Measurements from ENCODE around the gene ADPGK. TPM values are rescaled to one million over a fixed set of nuclear protein-coding genes. Genes with fewer than 3 reads are reported as not detected.
"Not testable (repeated sequence)": the region's sequence is repeated elsewhere in the genome, so short reads cannot be mapped to it uniquely, and the experiment has no call there.

ADPGK gene
- polyA plus RNA-seq, 1 donor = 47.7 TPM

- WGBS (ENCODE audit: insufficient coverage, low lambda C conversion rate) = no CpG with 5 or more reads among the region's 1 CpG
- H3K36me3 ChIP-seq (ENCODE audit: control insufficient read depth, insufficient read depth, low read length) = peaks cover 37% of the 10 kb centered on the region
These were observed 55.3 kb downstream of the ADPGK start for GRCh38 chr15:72728249-72728648.

GRCh38 chr15:72727154-72727553 is 56.4 kb downstream of the ADPGK start:
- Histone ChIP-seq H3K36me3 (ENCODE audit: control insufficient read depth, insufficient read depth, low read length) (peaks cover 28% of the 10 kb centered on the region), H3K9me3 (ENCODE audit: control insufficient read depth, low read depth, low read length) (no peaks in the 10 kb centered on the region), H3K27ac (ENCODE audit: low read length) (no peak overlapping the region), H3K4me1 (ENCODE audit: control insufficient read depth, insufficient read depth, low read length) (no peaks in the 10 kb centered on the region), H3K4me3 (ENCODE audit: low read length) (no peak overlapping the region), H3K27me3 (ENCODE audit: control insufficient read depth, insufficient read depth, low read length) (no peaks in the 10 kb centered on the region)
- DNase-seq = no peak

More at GRCh38 chr15:72728249-72728648, 55.3 kb downstream of the ADPGK start:
- H3K27ac ChIP-seq (ENCODE audit: low read length); H3K4me3 ChIP-seq (ENCODE audit: low read length); H3K27me3 ChIP-seq (ENCODE audit: control insufficient read depth, insufficient read depth, low read length); H3K9me3 ChIP-seq (ENCODE audit: control insufficient read depth, low read depth, low read length); H3K4me1 ChIP-seq (ENCODE audit: control insufficient read depth, insufficient read depth, low read length); DNase-seq: not testable (repeated sequence)

GRCh38 chr15:72725851-72726250 is 57.7 kb downstream of the ADPGK start:
- not testable (repeated sequence) for DNase-seq; H3K9me3 ChIP-seq (ENCODE audit: control insufficient read depth, low read depth, low read length); H3K27me3 ChIP-seq (ENCODE audit: control insufficient read depth, insufficient read depth, low read length); H3K27ac ChIP-seq (ENCODE audit: low read length); H3K4me3 ChIP-seq (ENCODE audit: low read length); H3K4me1 ChIP-seq (ENCODE audit: control insufficient read depth, insufficient read depth, low read length)
- 94% methylated on average over 2 of the region's 6 CpGs for WGBS (ENCODE audit: insufficient coverage, low lambda C conversion rate)
- peaks cover 18% of the 10 kb centered on the region for H3K36me3 ChIP-seq (ENCODE audit: control insufficient read depth, insufficient read depth, low read length)

- Histone ChIP-seq H3K36me3 (ENCODE audit: control insufficient read depth, insufficient read depth, low read length) (peaks cover 15% of the 10 kb centered on the region), H3K4me3 (ENCODE audit: low read length) (no peak overlapping the region)
These were observed 58.1 kb downstream of the ADPGK start for GRCh38 chr15:72725446-72725845.

GRCh38 chr15:72724028-72724427 is 59.5 kb downstream of the ADPGK start:
- Histone ChIP-seq H3K27me3 (ENCODE audit: control insufficient read depth, insufficient read depth, low read length) (no peaks in the 10 kb centered on the region), H3K9me3 (ENCODE audit: control insufficient read depth, low read depth, low read length) (no peaks in the 10 kb centered on the region), H3K27ac (ENCODE audit: low read length) (no peak overlapping the region), H3K4me3 (ENCODE audit: low read length) (no peak overlapping the region), H3K36me3 (ENCODE audit: control insufficient read depth, insufficient read depth, low read length) (peaks cover 15% of the 10 kb centered on the region), H3K4me1 (ENCODE audit: control insufficient read depth, insufficient read depth, low read length) (no peaks in the 10 kb centered on the region)
- no peak for DNase-seq
- no CpG with 5 or more reads among the region's 1 CpG for WGBS (ENCODE audit: insufficient coverage, low lambda C conversion rate)

More at GRCh38 chr15:72725446-72725845, 58.1 kb downstream of the ADPGK start:
- Histone ChIP-seq H3K4me1 (ENCODE audit: control insufficient read depth, insufficient read depth, low read length) (no peaks in the 10 kb centered on the region), H3K27me3 (ENCODE audit: control insufficient read depth, insufficient read depth, low read length) (no peaks in the 10 kb centered on the region), H3K9me3 (ENCODE audit: control insufficient read depth, low read depth, low read length) (no peaks in the 10 kb centered on the region), H3K27ac (ENCODE audit: low read length) (no peak overlapping the region)
- WGBS (ENCODE audit: insufficient coverage, low lambda C conversion rate) = no CpG with 5 or more reads among the region's 3 CpGs
- no peak for DNase-seq

- Histone ChIP-seq H3K36me3 (ENCODE audit: control insufficient read depth, insufficient read depth, low read length) (peaks cover 22% of the 10 kb centered on the region), H3K27ac (ENCODE audit: low read length) (no peak overlapping the region), H3K4me3 (ENCODE audit: low read length) (no peak overlapping the region), H3K4me1 (ENCODE audit: control insufficient read depth, insufficient read depth, low read length) (no peaks in the 10 kb centered on the region), H3K9me3 (ENCODE audit: control insufficient read depth, low read depth, low read length) (no peaks in the 10 kb centered on the region), H3K27me3 (ENCODE audit: control insufficient read depth, insufficient read depth, low read length) (no peaks in the 10 kb centered on the region)
- 0% methylated on average over 1 of the region's 3 CpGs for WGBS (ENCODE audit: insufficient coverage, low lambda C conversion rate)
- peak; percentile 39 to 43 for DNase-seq
These were observed 61.4 kb downstream of the ADPGK start for GRCh38 chr15:72722071-72722696.

GRCh38 chr15:72708551-72709303 is 74.8 kb downstream of the ADPGK start:
- H3K27me3 ChIP-seq (ENCODE audit: control insufficient read depth, insufficient read depth, low read length); H3K27ac ChIP-seq (ENCODE audit: low read length); H3K4me1 ChIP-seq (ENCODE audit: control insufficient read depth, insufficient read depth, low read length); H3K36me3 ChIP-seq (ENCODE audit: control insufficient read depth, insufficient read depth, low read length); H3K9me3 ChIP-seq (ENCODE audit: control insufficient read depth, low read depth, low read length); H3K4me3 ChIP-seq (ENCODE audit: low read length): not testable (repeated sequence)
- peak in 1 of 2 donors; percentile 9 for DNase-seq
- WGBS (ENCODE audit: insufficient coverage, low lambda C conversion rate) = no CpG with 5 or more reads among the region's 8 CpGs

- H3K4me3 ChIP-seq (ENCODE audit: low read length) = no peak overlapping the region
- H3K27me3 ChIP-seq (ENCODE audit: control insufficient read depth, insufficient read depth, low read length) = no peaks in the 10 kb centered on the region
- peaks cover 4% of the 10 kb centered on the region for H3K36me3 ChIP-seq (ENCODE audit: control insufficient read depth, insufficient read depth, low read length)
- H3K4me1 ChIP-seq (ENCODE audit: control insufficient read depth, insufficient read depth, low read length) = peaks cover 4% of the 10 kb centered on the region
- no peaks in the 10 kb centered on the region for H3K9me3 ChIP-seq (ENCODE audit: control insufficient read depth, low read depth, low read length)
- WGBS (ENCODE audit: insufficient coverage, low lambda C conversion rate) = 100% methylated on average over 2 of the region's 11 CpGs
- no peak overlapping the region for H3K27ac ChIP-seq (ENCODE audit: low read length)
- DNase-seq = no peak
These were observed 77.3 kb downstream of the ADPGK start for GRCh38 chr15:72706266-72706665.

Other genes starting within 250 kb of the ADPGK start
- 0.07 TPM for gene GOLGA6B, start 129.1 kb downstream of the ADPGK start, polyA plus RNA-seq
- gene HIGD2B, start 97.6 kb downstream of the ADPGK start, polyA plus RNA-seq = not detected
- gene BBS4, start 97.6 kb downstream of the ADPGK start, polyA plus RNA-seq = 24.7 TPM

Measured in large intestine (tissue), 3 donors.